Esophagus squamous epithelium (tissue), 5 donors: Measurements from ENCODE around the gene HELB. TPM values are rescaled to one million over a fixed set of nuclear protein-coding genes. Genes with fewer than 3 reads are reported as not detected.

ENCODE experiments used
- DNase-seq: peaks from one replicate; lab custom pipeline; 2025; lab: John Stamatoyannopoulos, UW
- H3K27ac ChIP-seq, 4 donors: fragments of 200-600 bp; sonication (generic); one replicate each; pipeline ENCODE4 v1.5.1; 2016 to 2019; ENCODE audit warnings: mild to moderate bottlenecking in 1 of 4
- H3K27me3 ChIP-seq, 4 donors: fragments of 200-600 bp; sonication (generic); 1 replicate in 3 of 4; 2 replicates in 1 of 4; pipeline versions ENCODE4 v1.5.1 to v1.6.0; 2017 to 2021; ENCODE audit warnings: antibody characterized with exemption in 1 of 4
- H3K36me3 ChIP-seq, 3 donors: fragments of 200-600 bp; sonication (generic); one replicate each; pipeline ENCODE4 v1.5.1; 2016 to 2019
- H3K4me1 ChIP-seq, 3 donors: fragments of 200-600 bp; sonication (generic); one replicate each; pipeline ENCODE4 v1.5.1; 2017 to 2019
- H3K4me3 ChIP-seq, 4 donors: fragments of 200-600 bp; sonication (generic); 1 replicate in 3 of 4; 2 replicates in 1 of 4; pipeline ENCODE4 v1.5.1; 2016 to 2019; ENCODE audit warnings: mild to moderate bottlenecking in 2 of 4, moderate library complexity in 1 of 4
- H3K9me3 ChIP-seq, 3 donors: fragments of 200-600 bp; sonication (generic); one replicate each; pipeline ENCODE4 v1.5.1; 2016 to 2019
- POLR2A ChIP-seq, 4 donors: fragments of 450-650 bp; IDR thresholded peaks; one replicate each; pipeline ENCODE4 v1.6.1; 2017; ENCODE audit warnings: antibody characterized with exemption in 4 of 4, mild to moderate bottlenecking in 4 of 4, moderate library complexity in 3 of 4
- WGBS, 2 donors: methylation state at CpG; one replicate each; pipeline ENCODE4 v1.1.5; 2018; 5-methylcytosine and 5-hydroxymethylcytosine counted together
- intact Hi-C: fragments of 100-400 bp; cut with DNase I; formaldehyde crosslinking; loops from one replicate; pipeline ENCODE4 v1.15.0; 2022
- total RNA-seq, 4 donors: library from RNA; depleted of rRNA; stranded (reverse); fragments of >200 nt; gene quantifications; one replicate each; pipeline ENCODE4 v1.1.0, GENCODE V29; 2016
- TF ChIP-seq, protein P1 (sequence below), 6 experiments: fragments of 450-650 bp in 4 of 6; fragments of 200-600 bp in 2 of 6; sonication (generic) in 2 of 6; IDR thresholded peaks; one replicate each; pipeline ENCODE4 v1.5.1; 2016 to 2019; ENCODE audit warnings: antibody characterized with exemption in 6 of 6, mild to moderate bottlenecking in 4 of 6, moderate library complexity in 4 of 6
- donor health status: DM: yes; HTN: yes; CAD: no.

The HELB gene
- total RNA-seq, 4 donors from 2014 or later, result 0.76 to 5.3 (median 1.8) TPM

DNA sequence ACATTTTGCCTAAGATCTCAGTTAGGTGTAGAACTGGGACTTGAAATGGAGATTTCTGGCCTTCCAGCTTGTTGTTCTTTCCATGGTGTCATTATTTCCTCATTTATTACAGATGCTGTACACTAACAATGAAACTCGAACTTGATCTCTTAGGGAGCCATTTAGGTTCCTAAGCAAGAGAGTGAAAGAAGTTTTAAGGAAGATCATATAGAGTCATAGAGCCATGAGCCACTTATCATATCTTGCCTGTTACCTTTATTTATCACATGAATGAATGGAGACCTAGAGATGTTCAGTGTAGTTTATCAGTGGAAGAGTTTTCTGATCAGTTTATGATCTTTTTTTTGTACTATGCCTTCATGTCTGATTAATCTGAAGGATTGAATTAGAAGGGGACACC is 9.9 kb downstream of the HELB start:
- Histone ChIP-seq H3K4me1 (no peaks in the 10 kb centered on the region), H3K27me3 (no peaks in the 10 kb centered on the region), H3K27ac (no peak overlapping the region), H3K36me3 (peaks cover 0 to 53% (median 0%) of the 10 kb centered on the region in 3 donors), H3K4me3 (no peak overlapping the region), H3K9me3 (no peaks in the 10 kb centered on the region)
- TF ChIP-seq POLR2A (IDR thresholded peaks at IDR 0.05), result no peak
- TF ChIP-seq, protein P1, sequence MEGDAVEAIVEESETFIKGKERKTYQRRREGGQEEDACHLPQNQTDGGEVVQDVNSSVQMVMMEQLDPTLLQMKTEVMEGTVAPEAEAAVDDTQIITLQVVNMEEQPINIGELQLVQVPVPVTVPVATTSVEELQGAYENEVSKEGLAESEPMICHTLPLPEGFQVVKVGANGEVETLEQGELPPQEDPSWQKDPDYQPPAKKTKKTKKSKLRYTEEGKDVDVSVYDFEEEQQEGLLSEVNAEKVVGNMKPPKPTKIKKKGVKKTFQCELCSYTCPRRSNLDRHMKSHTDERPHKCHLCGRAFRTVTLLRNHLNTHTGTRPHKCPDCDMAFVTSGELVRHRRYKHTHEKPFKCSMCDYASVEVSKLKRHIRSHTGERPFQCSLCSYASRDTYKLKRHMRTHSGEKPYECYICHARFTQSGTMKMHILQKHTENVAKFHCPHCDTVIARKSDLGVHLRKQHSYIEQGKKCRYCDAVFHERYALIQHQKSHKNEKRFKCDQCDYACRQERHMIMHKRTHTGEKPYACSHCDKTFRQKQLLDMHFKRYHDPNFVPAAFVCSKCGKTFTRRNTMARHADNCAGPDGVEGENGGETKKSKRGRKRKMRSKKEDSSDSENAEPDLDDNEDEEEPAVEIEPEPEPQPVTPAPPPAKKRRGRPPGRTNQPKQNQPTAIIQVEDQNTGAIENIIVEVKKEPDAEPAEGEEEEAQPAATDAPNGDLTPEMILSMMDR (IDR thresholded peaks at IDR 0.05), result no peak
- no peak for DNase-seq
- intact Hi-C loops, result no loop called here
- WGBS, 2 donors, result 45 to 74% methylated on average over 1 of the region's 1 CpG

DNA sequence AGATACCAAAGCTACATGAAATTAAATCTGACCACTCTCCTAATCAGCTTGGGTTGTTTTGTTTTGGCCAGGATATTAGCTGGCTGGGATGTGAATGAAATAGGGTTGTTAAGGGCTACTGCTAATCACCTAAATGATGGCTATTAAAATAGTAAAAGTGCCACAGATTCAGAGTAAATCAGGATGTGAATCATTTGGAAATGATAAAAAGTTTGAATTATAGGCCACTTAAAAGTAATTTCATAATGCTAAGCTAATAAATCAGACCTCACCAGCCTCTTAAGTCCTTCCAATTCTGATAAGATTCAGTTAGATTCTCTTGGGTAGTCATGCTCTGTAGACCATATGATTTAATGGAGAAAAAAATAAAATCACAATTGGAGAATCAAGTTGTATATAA is 12.0 kb downstream of the HELB start:
- intact Hi-C loops, result no loop called here
- H3K9me3 ChIP-seq, result no peaks in the 10 kb centered on the region
- no peak overlapping the region for H3K27ac ChIP-seq
- H3K4me3 ChIP-seq, result no peak overlapping the region
- DNase-seq, result no peak
- no peaks in the 10 kb centered on the region for H3K27me3 ChIP-seq
- TF ChIP-seq, protein P1 (IDR thresholded peaks at IDR 0.05), result no peak
- TF ChIP-seq POLR2A (IDR thresholded peaks at IDR 0.05), result no peak
- peaks cover 0 to 45% (median 0%) of the 10 kb centered on the region in 3 donors for H3K36me3 ChIP-seq
- no peaks in the 10 kb centered on the region for H3K4me1 ChIP-seq

DNA sequence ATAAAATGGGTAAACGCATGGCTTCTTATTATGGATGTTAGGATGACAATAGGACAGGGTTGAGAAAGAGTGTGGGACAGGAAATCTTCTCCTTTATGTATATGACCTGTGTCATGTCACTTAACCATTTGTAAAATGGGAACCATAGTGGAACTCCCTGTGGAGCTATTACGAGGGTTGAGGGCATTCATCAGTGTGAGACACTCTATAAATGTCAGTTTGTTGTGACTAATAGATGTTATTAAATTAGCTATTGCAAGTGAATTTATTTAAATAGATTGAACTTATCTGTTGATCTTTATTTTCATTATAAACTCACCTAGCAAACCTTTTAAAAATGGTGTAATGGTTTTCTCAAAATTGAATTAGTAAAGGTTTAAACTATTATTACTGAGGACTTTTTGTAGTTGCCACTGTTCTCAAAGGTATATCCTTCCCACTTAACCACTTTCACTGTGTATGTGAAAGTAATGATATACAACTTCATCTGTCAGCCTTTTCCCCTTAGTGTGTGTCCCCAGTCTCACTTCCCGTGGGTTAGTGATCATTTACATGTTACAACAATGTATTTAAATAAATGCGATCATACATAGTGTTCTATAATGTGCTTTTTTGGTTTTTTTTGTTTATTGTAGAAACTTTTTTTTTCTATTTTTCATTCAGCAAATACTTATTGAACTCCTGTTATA is 17.1 kb downstream of the HELB start:
- Histone ChIP-seq H3K4me1 (no peaks in the 10 kb centered on the region), H3K27ac (no peak overlapping the region), H3K36me3 (peaks cover 0 to 50% (median 0%) of the 10 kb centered on the region in 3 donors), H3K4me3 (no peak overlapping the region), H3K27me3 (no peaks in the 10 kb centered on the region), H3K9me3 (no peaks in the 10 kb centered on the region)
- WGBS, 2 donors, result 74 to 83% methylated on average over 4 of the region's 4 CpGs
- DNase-seq, result no peak
- TF ChIP-seq POLR2A (IDR thresholded peaks at IDR 0.05), result no peak
- TF ChIP-seq, protein P1 (IDR thresholded peaks at IDR 0.05), result no peak
- intact Hi-C loops, result no loop called here

DNA sequence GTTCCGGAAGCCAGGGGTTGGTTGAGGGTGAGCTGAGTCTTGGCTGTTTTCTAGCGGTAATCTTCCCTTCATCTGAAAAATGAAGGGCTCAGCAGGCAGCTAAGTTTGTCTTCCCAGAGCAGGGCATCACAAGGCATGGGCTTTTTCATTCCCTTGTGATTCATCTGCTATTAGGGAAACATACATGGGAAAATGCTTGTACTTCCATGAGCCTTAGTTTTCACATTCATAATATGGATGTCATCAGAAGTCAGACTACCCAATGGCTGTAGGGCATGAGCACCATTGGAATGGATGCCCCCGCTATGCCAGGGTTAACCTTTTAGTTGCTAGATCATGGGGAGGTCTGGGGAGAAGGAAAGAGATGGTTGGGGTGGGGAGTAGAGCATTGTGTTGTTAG is 18.7 kb downstream of the HELB start:
- Histone ChIP-seq H3K9me3 (no peaks in the 10 kb centered on the region), H3K4me3 (no peak overlapping the region), H3K36me3 (peaks cover 0 to 60% (median 0%) of the 10 kb centered on the region in 3 donors), H3K27me3 (no peaks in the 10 kb centered on the region), H3K27ac (no peak overlapping the region), H3K4me1 (no peaks in the 10 kb centered on the region)
- 96 to 97% methylated on average over 3 of the region's 3 CpGs for WGBS, 2 donors
- intact Hi-C loops, result no loop called here
- no peak for DNase-seq
- TF ChIP-seq, protein P1 (IDR thresholded peaks at IDR 0.05), result no peak

DNA sequence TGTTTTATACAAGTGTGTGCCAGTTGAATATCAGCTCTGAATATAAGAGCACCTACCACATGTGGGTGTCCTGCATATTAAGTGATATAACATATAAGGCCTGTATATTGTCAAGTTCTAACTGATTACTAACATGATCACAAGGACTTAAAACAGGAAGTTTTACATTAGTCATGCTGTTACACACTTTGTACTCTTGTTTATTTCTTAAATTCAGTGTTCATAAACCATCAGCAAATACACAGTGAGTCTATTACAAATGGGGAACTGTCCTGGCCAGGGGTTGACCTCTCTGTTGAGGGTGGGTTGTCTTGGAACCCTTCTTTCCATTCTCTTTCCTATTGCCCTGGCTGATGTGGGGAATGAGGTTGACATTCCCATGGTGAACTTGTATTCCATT is 19.1 kb downstream of the HELB start:
- no peak for DNase-seq
- Histone ChIP-seq H3K27ac (no peak overlapping the region), H3K9me3 (no peaks in the 10 kb centered on the region), H3K4me3 (no peak overlapping the region), H3K4me1 (no peaks in the 10 kb centered on the region), H3K27me3 (no peaks in the 10 kb centered on the region), H3K36me3 (peaks cover 0 to 61% (median 0%) of the 10 kb centered on the region in 3 donors)
- intact Hi-C loops, result no loop called here
- TF ChIP-seq, protein P1 (IDR thresholded peaks at IDR 0.05), result no peak
- no peak for TF ChIP-seq POLR2A (IDR thresholded peaks at IDR 0.05)
